GM10266 (cell line): ENCODE data around the gene UMAD1.

Source experiments
- DNase-seq: peaks from one replicate; pipeline ENCODE4 v3.0.0; 2012; ENCODE audit errors: extremely low spot score
- CTCF ChIP-seq: IDR thresholded peaks from 2 replicates; pipeline ENCODE4 v1.5.1; 2012; ENCODE audit warnings: mild to moderate bottlenecking, low read depth; ENCODE audit not compliant: control insufficient read depth, insufficient read depth; ENCODE audit errors: missing control alignments

UMAD1 gene

GRCh38 chr7:7739204-7740036, 98.9 kb downstream of the UMAD1 start:
- DNase-seq, result no peak
- no peak for TF ChIP-seq CTCF

- TF ChIP-seq CTCF, result no peak
- DNase-seq, result no peak
Observed at GRCh38 chr7:7740037-7740355, 99.4 kb downstream of the UMAD1 start.

DNA sequence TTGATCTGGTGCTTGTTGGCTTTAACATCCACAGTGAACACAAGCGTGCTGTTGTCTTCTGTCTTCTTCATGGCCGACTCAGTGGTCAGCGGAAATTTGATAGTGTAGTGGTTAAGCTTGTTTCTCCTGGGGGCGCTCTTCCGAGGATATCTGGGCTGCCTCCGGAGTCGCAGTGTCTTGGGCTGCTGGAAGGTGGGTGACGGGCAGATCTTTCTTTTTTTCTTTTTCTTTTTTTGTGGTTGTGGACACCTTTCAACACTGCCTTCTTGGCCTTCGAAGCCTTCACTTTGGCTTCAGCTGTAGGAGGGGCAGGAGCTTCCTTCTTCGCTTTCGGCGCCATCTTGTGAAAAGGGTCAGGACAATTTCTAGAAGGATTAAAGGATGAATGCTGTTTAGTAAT, 101.7 kb downstream of the UMAD1 start:
- DNase-seq, result no peak
- TF ChIP-seq CTCF, result no peak

DNA sequence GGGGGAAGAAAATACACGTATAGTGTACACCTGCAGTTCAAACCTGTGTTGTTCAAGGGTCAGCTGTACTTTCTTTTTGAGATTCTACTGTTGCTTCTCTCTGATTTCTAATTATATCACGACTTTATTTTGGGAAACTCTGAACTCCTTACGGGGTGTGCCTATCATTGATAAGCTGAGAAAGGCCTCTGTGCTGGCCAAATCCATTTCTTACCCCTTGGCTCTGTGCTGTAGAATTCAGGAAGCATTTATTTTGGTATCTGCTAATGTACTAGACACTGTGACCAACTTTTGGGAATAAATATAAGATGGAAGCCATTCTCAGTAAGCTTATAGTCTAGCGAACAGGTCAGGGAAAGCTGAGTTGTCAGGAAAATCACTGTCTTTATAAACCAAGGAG, 104.7 kb downstream of the UMAD1 start:
- no peak for DNase-seq
- TF ChIP-seq CTCF, result no peak

GRCh38 chr7:7745966-7746365, 105.4 kb downstream of the UMAD1 start:
- no peak for DNase-seq
- TF ChIP-seq CTCF, result no peak

GRCh38 chr7:7746458-7746857, 105.9 kb downstream of the UMAD1 start:
- TF ChIP-seq CTCF, result no peak
- DNase-seq, result no peak

DNA sequence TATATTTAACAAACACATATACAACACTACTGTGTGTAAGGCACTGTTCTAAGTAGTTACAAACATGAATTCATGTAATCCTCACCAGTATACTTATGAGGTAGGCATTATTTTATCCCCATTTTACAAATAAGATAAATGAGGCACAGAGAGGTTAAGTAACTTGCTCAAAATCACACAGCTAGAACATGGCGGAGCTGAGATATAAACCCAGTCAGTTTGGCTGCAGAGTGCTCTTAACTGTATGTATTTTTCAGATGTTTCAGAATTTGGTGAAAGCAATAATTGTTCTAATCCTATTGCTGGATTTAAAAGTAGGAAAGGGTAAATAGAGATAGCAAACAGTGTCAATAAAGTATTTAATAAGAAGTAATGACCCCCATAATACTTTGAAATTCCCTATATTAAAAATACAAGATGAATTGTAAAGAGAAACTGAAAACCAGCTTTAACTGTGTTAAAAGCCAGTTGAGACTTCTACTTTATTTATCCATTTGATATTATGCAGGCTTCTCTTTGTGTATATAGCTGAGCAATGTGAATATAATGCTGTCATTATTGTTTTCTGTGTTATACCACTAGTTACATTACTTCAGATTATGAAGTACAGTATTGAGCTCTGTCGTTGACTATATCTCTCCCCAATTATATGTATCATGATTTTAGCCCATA, 110.2 kb downstream of the UMAD1 start:
- TF ChIP-seq CTCF, result no peak
- no peak for DNase-seq
